WTC11 (cell line): ENCODE measurements around the gene CCDC154. TPM values are rescaled to one million over a fixed set of nuclear protein-coding genes. Genes with fewer than 3 reads are reported as not detected.

Experiments
- ATAC-seq: fragments of 200-7000 bp; cut with Tn5 transposase; 2 replicates; pipeline ENCODE4 v1.10.0; 2021; ENCODE audit warnings: mild to moderate bottlenecking, moderate library complexity
- CTCF ChIA-PET: fragments of 300-600 bp; sonication (Branson Sonifier 250); formaldehyde crosslinking; loops from one replicate; lab custom pipeline; 2021; ENCODE audit warnings: antibody characterized with exemption; lab: Charles Lee
- POLR2A ChIA-PET: fragments of 350-600 bp; sonication (Branson Sonifier 250); formaldehyde crosslinking; loops from one replicate; lab custom pipeline; 2021; ENCODE audit warnings: antibody characterized with exemption; lab: Charles Lee
- DNase-seq: peaks from one replicate; pipeline ENCODE4 v3.0.0; 2021; ENCODE audit warnings: low spot score
- H3K27ac Mint-ChIP-seq: 2 replicates; pipeline ENCODE4 v1.8.0; 2021; ENCODE audit warnings: mixed read lengths
- H3K27me3 Mint-ChIP-seq: 2 replicates; pipeline ENCODE4 v1.8.0; 2021; ENCODE audit warnings: low read depth, mild to moderate bottlenecking, moderate library complexity, mixed read lengths
- H3K36me3 Mint-ChIP-seq: 2 replicates; pipeline ENCODE4 v1.8.0; 2021; ENCODE audit warnings: mixed read lengths
- H3K4me1 Mint-ChIP-seq: 2 replicates; pipeline ENCODE4 v1.8.0; 2022; ENCODE audit warnings: mixed read lengths
- H3K4me3 Mint-ChIP-seq: 2 replicates; pipeline ENCODE4 v1.8.0; 2021; ENCODE audit warnings: mild to moderate bottlenecking, moderate library complexity, mixed read lengths
- H3K9me3 Mint-ChIP-seq: 2 replicates; pipeline ENCODE4 v1.8.0; 2021; ENCODE audit warnings: mixed read lengths
- ETV6 ChIP-seq: sonication (generic); formaldehyde crosslinking; IDR thresholded peaks from 2 replicates; pipeline ENCODE4 v1.8.1; 2022; ENCODE audit warnings: mild to moderate bottlenecking, missing genetic modification reagents
- FOXJ3 ChIP-seq: sonication (generic); formaldehyde crosslinking; IDR thresholded peaks from 2 replicates; pipeline ENCODE4 v1.9.0; 2021; ENCODE audit warnings: missing genetic modification reagents, mild to moderate bottlenecking, borderline replicate concordance
- GRHL2 ChIP-seq: fragments of 250-450 bp; sonication (Bioruptor Pico); IDR thresholded peaks from 2 replicates; pipeline ENCODE4 v1.8.0; 2022; ENCODE audit warnings: mild to moderate bottlenecking, moderate library complexity; ENCODE audit not compliant: insufficient replicate concordance, severe bottlenecking
- HMGA2 ChIP-seq: fragments of 250-450 bp; sonication (Bioruptor Pico); IDR thresholded peaks from 2 replicates; pipeline ENCODE4 v1.4.0; 2021; ENCODE audit warnings: mild to moderate bottlenecking, moderate library complexity
- NFATC4 ChIP-seq: fragments of 250-450 bp; sonication (Bioruptor Pico); IDR thresholded peaks from 2 replicates; pipeline ENCODE4 v1.9.0; 2021; ENCODE audit warnings: mild to moderate bottlenecking
- NFE2L1 ChIP-seq: sonication (generic); formaldehyde crosslinking; IDR thresholded peaks from 2 replicates; pipeline ENCODE4 v1.8.1; 2023; ENCODE audit warnings: missing genetic modification reagents
- PRRX2 ChIP-seq: fragments of 250-450 bp; sonication (Bioruptor Pico); IDR thresholded peaks from 2 replicates; pipeline ENCODE4 v1.8.0; 2021; ENCODE audit warnings: mild to moderate bottlenecking
- SMAD4 ChIP-seq: sonication (generic); formaldehyde crosslinking; IDR thresholded peaks from 2 replicates; pipeline ENCODE4 v1.8.0; 2022; ENCODE audit warnings: mild to moderate bottlenecking, missing genetic modification reagents
- SP1 ChIP-seq: sonication (generic); formaldehyde crosslinking; conservative IDR thresholded peaks from 2 replicates; pipeline ENCODE4 v1.8.1; 2022; ENCODE audit warnings: missing genetic modification reagents
- TCF7 ChIP-seq: sonication (generic); formaldehyde crosslinking; IDR thresholded peaks from 2 replicates; pipeline ENCODE4 v1.8.0; 2022; ENCODE audit warnings: mild to moderate bottlenecking, low read depth, missing genetic modification reagents, moderate library complexity
- TEAD1 ChIP-seq: sonication (generic); formaldehyde crosslinking; IDR thresholded peaks from 2 replicates; pipeline ENCODE4 v1.8.0; 2022; ENCODE audit warnings: mild to moderate bottlenecking, missing genetic modification reagents
- ZNF121 ChIP-seq: sonication (generic); formaldehyde crosslinking; IDR thresholded peaks from 2 replicates; pipeline ENCODE4 v1.8.0; 2023; ENCODE audit warnings: missing genetic modification reagents
- ZNF396 ChIP-seq: fragments of 250-450 bp; sonication (Bioruptor Pico); IDR thresholded peaks from 2 replicates; pipeline ENCODE4 v1.8.0; 2021; ENCODE audit warnings: mild to moderate bottlenecking, moderate library complexity, borderline replicate concordance
- ZNF416 ChIP-seq: fragments of 250-450 bp; sonication (Bioruptor Pico); IDR thresholded peaks from 2 replicates; pipeline ENCODE4 v1.9.0; 2021; ENCODE audit warnings: mild to moderate bottlenecking, inconsistent platforms
- total RNA-seq: library from RNA; stranded (reverse); gene quantifications from 3 replicates; pipeline ENCODE4 v1.2.3, GENCODE V29; 2021
- TF ChIP-seq, protein P1 (sequence below): sonication (generic); formaldehyde crosslinking; IDR thresholded peaks from 2 replicates; pipeline ENCODE4 v1.8.1; 2022; ENCODE audit warnings: mild to moderate bottlenecking, missing genetic modification reagents, moderate library complexity, borderline replicate concordance
- TF ChIP-seq, protein P2 (sequence below): sonication (generic); formaldehyde crosslinking; IDR thresholded peaks from 2 replicates; pipeline ENCODE4 v1.8.1; 2023; ENCODE audit warnings: mild to moderate bottlenecking, missing genetic modification reagents, moderate library complexity
- TF ChIP-seq, protein P3 (sequence below): sonication (generic); formaldehyde crosslinking; IDR thresholded peaks from 2 replicates; pipeline ENCODE4 v1.8.1; 2022; ENCODE audit warnings: mild to moderate bottlenecking, moderate library complexity, missing genetic modification reagents
- TF ChIP-seq, protein P4 (sequence below): sonication (generic); formaldehyde crosslinking; IDR thresholded peaks from 2 replicates; pipeline ENCODE4 v1.8.0; 2022; ENCODE audit warnings: mild to moderate bottlenecking, missing genetic modification reagents
- TF ChIP-seq, protein P5 (sequence below): fragments of 250-450 bp; sonication (Bioruptor Pico); IDR thresholded peaks from 2 replicates; pipeline ENCODE4 v1.8.0; 2021; ENCODE audit warnings: mild to moderate bottlenecking
- TF ChIP-seq, protein P6 (sequence below): sonication (generic); formaldehyde crosslinking; IDR thresholded peaks from 2 replicates; pipeline ENCODE4 v1.8.0; 2022; ENCODE audit warnings: mild to moderate bottlenecking, missing genetic modification reagents
- TF ChIP-seq, protein P7 (sequence below): sonication (generic); formaldehyde crosslinking; IDR thresholded peaks from 2 replicates; pipeline ENCODE4 v1.8.0; 2023; ENCODE audit warnings: missing genetic modification reagents
- TF ChIP-seq, protein P8 (sequence below): sonication (generic); formaldehyde crosslinking; IDR thresholded peaks from 2 replicates; pipeline ENCODE4 v1.8.1; 2023; ENCODE audit warnings: mild to moderate bottlenecking, missing genetic modification reagents
- TF ChIP-seq, protein P9 (sequence below): sonication (generic); formaldehyde crosslinking; IDR thresholded peaks from 2 replicates; pipeline ENCODE4 v1.8.1; 2023; ENCODE audit warnings: mild to moderate bottlenecking, missing genetic modification reagents, moderate library complexity
- TF ChIP-seq, protein P10 (sequence below): sonication (generic); formaldehyde crosslinking; IDR thresholded peaks from 2 replicates; pipeline ENCODE4 v1.8.1; 2022; ENCODE audit warnings: low read depth, missing genetic modification reagents, borderline replicate concordance

CCDC154 gene
- total RNA-seq, 1 experiment from 2014 or later: 0.46 TPM

DNA sequence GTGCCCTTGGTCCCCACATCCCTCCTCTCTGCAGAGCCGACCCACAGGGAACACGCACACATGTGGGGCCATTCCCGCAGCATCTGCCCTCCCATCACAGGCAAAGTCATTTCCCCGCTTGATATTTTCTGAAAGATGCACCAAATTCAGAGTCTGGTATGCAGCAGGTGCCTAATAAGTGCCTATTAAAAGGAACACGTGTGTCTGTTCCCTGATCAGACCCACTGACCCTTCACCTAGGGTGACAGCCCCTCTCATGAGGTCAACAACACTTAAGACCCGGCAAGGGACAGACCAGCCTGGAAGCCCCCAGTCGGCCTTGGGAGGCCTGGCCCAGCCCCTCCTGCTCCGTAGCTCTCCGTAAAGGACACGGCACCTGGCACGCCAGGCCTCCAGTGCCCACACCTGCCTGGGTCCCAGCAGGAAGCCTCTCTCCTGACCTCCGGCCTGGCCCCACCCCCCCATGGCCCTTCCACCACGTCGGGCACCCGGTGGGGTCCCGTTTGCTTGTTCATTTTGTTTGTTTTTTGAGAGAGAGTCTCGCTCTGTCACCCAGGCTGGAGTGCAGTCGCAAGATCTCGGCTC is 49.9 kb downstream of the CCDC154 start:
- Mint-ChIP-seq H3K27ac (no peak overlapping the region), H3K4me1 (no peaks in the 10 kb centered on the region), H3K4me3 (no peak overlapping the region), H3K27me3 (no peaks in the 10 kb centered on the region)
- DNase-seq: no peak
- ChIA-PET POLR2A (no interaction called here), CTCF (no interaction called here)
- TF ChIP-seq, protein P1, sequence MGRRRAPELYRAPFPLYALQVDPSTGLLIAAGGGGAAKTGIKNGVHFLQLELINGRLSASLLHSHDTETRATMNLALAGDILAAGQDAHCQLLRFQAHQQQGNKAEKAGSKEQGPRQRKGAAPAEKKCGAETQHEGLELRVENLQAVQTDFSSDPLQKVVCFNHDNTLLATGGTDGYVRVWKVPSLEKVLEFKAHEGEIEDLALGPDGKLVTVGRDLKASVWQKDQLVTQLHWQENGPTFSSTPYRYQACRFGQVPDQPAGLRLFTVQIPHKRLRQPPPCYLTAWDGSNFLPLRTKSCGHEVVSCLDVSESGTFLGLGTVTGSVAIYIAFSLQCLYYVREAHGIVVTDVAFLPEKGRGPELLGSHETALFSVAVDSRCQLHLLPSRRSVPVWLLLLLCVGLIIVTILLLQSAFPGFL: no peak
- TF ChIP-seq SP1 (CRISPR knock-in tag) (no peak), GRHL2 (CRISPR knock-in tag) (no peak), FOXJ3 (CRISPR knock-in tag) (no peak), HMGA2 (CRISPR knock-in tag) (no peak), SMAD4 (CRISPR knock-in tag) (no peak), ETV6 (CRISPR knock-in tag) (no peak), NFE2L1 (CRISPR knock-in tag) (no peak), ZNF121 (CRISPR knock-in tag) (no peak), TCF7 (CRISPR knock-in tag) (no peak)
- TF ChIP-seq, protein P2, sequence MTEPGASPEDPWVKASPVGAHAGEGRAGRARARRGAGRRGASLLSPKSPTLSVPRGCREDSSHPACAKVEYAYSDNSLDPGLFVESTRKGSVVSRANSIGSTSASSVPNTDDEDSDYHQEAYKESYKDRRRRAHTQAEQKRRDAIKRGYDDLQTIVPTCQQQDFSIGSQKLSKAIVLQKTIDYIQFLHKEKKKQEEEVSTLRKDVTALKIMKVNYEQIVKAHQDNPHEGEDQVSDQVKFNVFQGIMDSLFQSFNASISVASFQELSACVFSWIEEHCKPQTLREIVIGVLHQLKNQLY (CRISPR knock-in tag): no peak
- TF ChIP-seq, protein P3, sequence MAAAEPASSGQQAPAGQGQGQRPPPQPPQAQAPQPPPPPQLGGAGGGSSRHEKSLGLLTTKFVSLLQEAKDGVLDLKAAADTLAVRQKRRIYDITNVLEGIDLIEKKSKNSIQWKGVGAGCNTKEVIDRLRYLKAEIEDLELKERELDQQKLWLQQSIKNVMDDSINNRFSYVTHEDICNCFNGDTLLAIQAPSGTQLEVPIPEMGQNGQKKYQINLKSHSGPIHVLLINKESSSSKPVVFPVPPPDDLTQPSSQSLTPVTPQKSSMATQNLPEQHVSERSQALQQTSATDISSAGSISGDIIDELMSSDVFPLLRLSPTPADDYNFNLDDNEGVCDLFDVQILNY (CRISPR knock-in tag): no peak
- TF ChIP-seq, protein P4, sequence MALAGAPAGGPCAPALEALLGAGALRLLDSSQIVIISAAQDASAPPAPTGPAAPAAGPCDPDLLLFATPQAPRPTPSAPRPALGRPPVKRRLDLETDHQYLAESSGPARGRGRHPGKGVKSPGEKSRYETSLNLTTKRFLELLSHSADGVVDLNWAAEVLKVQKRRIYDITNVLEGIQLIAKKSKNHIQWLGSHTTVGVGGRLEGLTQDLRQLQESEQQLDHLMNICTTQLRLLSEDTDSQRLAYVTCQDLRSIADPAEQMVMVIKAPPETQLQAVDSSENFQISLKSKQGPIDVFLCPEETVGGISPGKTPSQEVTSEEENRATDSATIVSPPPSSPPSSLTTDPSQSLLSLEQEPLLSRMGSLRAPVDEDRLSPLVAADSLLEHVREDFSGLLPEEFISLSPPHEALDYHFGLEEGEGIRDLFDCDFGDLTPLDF (CRISPR knock-in tag): no peak
- TF ChIP-seq, protein P5, sequence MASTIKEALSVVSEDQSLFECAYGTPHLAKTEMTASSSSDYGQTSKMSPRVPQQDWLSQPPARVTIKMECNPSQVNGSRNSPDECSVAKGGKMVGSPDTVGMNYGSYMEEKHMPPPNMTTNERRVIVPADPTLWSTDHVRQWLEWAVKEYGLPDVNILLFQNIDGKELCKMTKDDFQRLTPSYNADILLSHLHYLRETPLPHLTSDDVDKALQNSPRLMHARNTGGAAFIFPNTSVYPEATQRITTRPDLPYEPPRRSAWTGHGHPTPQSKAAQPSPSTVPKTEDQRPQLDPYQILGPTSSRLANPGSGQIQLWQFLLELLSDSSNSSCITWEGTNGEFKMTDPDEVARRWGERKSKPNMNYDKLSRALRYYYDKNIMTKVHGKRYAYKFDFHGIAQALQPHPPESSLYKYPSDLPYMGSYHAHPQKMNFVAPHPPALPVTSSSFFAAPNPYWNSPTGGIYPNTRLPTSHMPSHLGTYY (CRISPR knock-in tag): no peak
- TF ChIP-seq, protein P6, sequence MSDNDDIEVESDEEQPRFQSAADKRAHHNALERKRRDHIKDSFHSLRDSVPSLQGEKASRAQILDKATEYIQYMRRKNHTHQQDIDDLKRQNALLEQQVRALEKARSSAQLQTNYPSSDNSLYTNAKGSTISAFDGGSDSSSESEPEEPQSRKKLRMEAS: no peak
- TF ChIP-seq, protein P7, sequence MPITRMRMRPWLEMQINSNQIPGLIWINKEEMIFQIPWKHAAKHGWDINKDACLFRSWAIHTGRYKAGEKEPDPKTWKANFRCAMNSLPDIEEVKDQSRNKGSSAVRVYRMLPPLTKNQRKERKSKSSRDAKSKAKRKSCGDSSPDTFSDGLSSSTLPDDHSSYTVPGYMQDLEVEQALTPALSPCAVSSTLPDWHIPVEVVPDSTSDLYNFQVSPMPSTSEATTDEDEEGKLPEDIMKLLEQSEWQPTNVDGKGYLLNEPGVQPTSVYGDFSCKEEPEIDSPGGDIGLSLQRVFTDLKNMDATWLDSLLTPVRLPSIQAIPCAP (CRISPR knock-in tag): no peak
- TF ChIP-seq, all 79 proteins: peak for 0
- no peak for ATAC-seq
- peaks cover 5% of the 10 kb centered on the region; the same call in 1 of the 2 replicates for H3K36me3 Mint-ChIP-seq
- no peaks in the 10 kb centered on the region for H3K9me3 Mint-ChIP-seq

DNA sequence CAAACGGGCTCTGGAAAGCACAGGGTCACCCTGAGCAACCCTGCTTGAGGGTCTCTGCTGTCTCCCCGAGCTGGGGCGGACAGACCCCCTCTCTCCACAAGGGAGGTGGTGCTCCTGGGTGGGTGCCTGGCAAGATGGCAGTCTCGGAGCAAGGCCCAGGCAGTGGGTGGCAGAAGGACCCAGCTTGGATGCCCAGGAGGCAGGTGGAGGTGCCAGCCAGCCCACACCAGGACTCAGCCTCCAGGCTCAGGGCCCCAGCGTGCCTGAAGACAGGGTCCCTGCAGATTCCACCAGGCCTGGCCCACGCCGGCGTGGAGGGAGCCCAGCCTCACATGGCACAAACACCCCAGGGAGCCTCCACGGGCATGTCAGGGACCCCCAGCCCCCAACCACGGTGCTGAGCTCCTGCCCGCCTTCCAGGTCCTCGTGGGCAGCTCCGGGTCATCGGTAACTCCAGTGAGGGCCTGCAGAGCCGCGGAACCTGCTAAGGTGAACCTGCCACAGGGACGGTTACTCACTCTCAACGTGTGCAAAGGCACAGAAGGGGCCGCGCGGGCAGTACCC is 50.7 kb downstream of the CCDC154 start:
- POLR2A ChIA-PET: no interaction called here
- Mint-ChIP-seq H3K27ac (no peak overlapping the region), H3K4me1 (no peaks in the 10 kb centered on the region), H3K27me3 (no peaks in the 10 kb centered on the region), H3K4me3 (no peak overlapping the region), H3K9me3 (no peaks in the 10 kb centered on the region), H3K36me3 (peaks cover 5% of the 10 kb centered on the region; the same call in 1 of the 2 replicates)
- CTCF ChIA-PET: no interaction called here
- DNase-seq (no peak), ATAC-seq (no peak)
- TF ChIP-seq, protein P8, sequence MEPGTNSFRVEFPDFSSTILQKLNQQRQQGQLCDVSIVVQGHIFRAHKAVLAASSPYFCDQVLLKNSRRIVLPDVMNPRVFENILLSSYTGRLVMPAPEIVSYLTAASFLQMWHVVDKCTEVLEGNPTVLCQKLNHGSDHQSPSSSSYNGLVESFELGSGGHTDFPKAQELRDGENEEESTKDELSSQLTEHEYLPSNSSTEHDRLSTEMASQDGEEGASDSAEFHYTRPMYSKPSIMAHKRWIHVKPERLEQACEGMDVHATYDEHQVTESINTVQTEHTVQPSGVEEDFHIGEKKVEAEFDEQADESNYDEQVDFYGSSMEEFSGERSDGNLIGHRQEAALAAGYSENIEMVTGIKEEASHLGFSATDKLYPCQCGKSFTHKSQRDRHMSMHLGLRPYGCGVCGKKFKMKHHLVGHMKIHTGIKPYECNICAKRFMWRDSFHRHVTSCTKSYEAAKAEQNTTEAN: no peak
- TF ChIP-seq, protein P9, sequence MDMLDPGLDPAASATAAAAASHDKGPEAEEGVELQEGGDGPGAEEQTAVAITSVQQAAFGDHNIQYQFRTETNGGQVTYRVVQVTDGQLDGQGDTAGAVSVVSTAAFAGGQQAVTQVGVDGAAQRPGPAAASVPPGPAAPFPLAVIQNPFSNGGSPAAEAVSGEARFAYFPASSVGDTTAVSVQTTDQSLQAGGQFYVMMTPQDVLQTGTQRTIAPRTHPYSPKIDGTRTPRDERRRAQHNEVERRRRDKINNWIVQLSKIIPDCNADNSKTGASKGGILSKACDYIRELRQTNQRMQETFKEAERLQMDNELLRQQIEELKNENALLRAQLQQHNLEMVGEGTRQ (CRISPR knock-in tag): no peak
- no peak for TF ChIP-seq ZNF416
- TF ChIP-seq, protein P1: no peak
- no peak for TF ChIP-seq TEAD1 (CRISPR knock-in tag)
- TF ChIP-seq NFATC4 (CRISPR knock-in tag): no peak
- TF ChIP-seq PRRX2 (CRISPR knock-in tag): no peak
- TF ChIP-seq, protein P10, sequence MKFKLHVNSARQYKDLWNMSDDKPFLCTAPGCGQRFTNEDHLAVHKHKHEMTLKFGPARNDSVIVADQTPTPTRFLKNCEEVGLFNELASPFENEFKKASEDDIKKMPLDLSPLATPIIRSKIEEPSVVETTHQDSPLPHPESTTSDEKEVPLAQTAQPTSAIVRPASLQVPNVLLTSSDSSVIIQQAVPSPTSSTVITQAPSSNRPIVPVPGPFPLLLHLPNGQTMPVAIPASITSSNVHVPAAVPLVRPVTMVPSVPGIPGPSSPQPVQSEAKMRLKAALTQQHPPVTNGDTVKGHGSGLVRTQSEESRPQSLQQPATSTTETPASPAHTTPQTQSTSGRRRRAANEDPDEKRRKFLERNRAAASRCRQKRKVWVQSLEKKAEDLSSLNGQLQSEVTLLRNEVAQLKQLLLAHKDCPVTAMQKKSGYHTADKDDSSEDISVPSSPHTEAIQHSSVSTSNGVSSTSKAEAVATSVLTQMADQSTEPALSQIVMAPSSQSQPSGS: no peak
- TF ChIP-seq ZNF396 (CRISPR knock-in tag): no peak
